ENCODE data around the gene ATF3.

DNA sequence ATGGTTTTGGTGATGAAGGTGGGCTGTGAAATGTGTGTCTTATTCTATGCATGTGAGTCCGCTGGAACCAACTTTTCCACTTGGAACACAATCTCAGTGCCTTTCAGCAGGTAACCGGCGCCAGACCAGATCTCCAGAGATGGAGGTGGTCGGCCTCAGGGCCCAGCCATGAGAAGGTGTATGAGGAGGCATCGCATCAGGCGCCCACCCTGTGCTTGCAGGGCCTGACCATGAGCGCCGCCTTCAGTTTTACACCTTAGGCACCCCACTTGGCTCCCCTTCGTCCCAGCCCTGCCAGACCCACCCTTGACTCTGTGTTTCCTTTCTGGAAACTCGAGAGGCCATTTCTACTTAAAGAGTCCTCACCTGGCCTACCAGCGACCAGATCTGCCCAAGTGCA lies 48.6 kb upstream of the ATF3 start:
- TF ChIP-seq GLIS3 (CRISPR knock-in tag; IDR thresholded peaks at IDR 0.05) (no peak), ZNF565 (CRISPR knock-in tag; conservative IDR thresholded peaks at IDR 0.05; ENCODE audit: low read depth) (no peak), ZFP3 (CRISPR knock-in tag; IDR thresholded peaks at IDR 0.05) (no peak), TOX (CRISPR knock-in tag; IDR thresholded peaks at IDR 0.05; ENCODE audit: borderline replicate concordance) (no peak), ESRRG (CRISPR knock-in tag; IDR thresholded peaks at IDR 0.05) (no peak)
- TF ChIP-seq, protein P1, sequence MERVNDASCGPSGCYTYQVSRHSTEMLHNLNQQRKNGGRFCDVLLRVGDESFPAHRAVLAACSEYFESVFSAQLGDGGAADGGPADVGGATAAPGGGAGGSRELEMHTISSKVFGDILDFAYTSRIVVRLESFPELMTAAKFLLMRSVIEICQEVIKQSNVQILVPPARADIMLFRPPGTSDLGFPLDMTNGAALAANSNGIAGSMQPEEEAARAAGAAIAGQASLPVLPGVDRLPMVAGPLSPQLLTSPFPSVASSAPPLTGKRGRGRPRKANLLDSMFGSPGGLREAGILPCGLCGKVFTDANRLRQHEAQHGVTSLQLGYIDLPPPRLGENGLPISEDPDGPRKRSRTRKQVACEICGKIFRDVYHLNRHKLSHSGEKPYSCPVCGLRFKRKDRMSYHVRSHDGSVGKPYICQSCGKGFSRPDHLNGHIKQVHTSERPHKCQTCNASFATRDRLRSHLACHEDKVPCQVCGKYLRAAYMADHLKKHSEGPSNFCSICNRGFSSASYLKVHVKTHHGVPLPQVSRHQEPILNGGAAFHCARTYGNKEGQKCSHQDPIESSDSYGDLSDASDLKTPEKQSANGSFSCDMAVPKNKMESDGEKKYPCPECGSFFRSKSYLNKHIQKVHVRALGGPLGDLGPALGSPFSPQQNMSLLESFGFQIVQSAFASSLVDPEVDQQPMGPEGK (CRISPR knock-in tag; IDR thresholded peaks at IDR 0.05; ENCODE audit: borderline replicate concordance): no peak

Measured in SK-N-SH treated with all-trans-retinoic acid at 6 μM for 48 hours (cell line).